GM19035 (cell line): ENCODE measurements around the gene GRID2.

ENCODE experiments used
- ATAC-seq: cut with Tn5 transposase; IDR thresholded peaks from one replicate; pipeline ENCODE4 v1.9.1; 2021; ENCODE audit not compliant: unreplicated experiment

GRID2 gene

DNA sequence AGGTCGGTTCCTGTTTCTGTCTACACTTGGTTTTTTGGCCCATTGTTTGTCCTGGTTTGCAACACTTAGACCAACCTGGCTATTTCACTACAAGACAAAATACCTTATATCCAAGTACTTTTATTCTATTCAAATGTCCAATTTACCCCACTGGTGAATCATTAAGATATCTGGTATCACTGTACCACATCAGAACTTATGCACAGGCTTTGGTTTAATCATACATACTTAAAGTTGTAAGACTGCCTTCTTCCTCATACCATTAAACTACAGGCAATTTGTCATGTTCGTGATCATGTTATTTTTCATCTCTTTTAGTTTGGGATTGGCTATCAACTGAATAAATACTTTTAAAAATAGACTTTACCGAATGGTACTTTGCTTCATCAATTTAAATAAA lies 1471.8 kb downstream of the GRID2 start:
- no peak for ATAC-seq

DNA sequence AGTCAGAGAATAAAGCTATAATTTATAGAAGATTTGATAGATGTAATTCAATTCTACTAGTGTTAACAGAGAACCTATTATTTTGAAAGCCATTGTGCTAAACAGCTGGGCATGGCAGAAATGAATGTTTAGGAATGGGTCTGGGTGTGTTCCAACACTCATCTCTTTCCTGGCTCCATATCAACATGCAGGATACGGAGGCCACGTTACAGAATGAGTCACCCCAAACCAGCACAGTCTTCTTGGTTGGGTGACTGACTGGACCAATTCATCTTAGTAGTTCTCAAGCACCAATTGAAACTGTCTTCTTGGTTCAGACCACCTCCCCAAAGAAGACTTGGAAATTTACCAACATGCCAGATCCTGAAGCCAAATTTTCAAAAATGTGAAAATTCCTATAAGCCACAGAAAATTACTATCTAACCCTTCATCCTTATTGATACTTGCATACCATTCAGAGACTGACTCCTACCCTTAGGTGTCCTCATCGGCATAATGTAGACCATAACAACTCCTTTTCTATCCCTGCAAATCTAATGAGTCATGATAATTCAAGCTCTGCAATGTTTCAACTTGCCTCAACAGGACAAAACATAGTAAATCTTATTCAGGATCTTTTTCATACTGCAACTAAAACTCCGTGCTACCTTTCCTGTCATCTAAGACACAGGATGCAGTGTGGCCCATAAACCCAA lies 1472.8 kb downstream of the GRID2 start:
- no peak for ATAC-seq

DNA sequence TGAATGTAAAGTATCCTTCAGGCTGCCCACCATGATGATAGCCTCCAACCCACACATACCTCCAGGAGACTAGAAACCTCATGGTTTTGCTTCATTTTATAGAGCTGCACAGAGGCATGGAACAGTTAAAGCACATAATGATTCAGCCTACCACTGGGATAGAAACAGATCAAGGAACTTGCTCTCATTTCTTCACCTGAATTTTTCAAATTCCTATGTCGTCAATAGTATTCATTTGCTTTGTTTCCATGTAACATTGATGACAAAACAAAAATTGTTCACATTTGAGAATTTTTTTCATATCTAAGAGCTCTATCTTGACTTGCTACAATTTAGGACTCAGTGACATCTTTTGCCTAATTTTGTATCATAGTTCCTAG lies 1473.3 kb downstream of the GRID2 start:
- no peak for ATAC-seq

DNA sequence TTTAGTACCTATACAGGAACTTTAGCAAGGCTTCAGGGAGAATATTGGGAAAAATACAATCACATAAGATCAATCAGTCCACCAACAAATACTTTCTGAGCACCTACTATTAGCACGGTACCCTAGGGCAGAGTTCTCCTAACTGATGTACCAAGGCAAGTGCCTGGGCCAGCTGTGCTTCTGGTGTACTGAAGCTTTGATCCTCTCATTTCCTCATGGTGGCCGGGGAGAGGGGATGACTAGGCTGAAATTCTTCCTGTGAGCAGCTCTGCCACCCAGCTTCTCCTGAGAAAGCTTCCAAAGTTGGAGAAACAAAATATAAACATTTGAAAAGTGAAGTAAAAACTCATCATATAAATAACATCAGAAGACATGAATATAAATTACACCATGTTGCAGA lies 1475.5 kb downstream of the GRID2 start:
- ATAC-seq, result no peak

DNA sequence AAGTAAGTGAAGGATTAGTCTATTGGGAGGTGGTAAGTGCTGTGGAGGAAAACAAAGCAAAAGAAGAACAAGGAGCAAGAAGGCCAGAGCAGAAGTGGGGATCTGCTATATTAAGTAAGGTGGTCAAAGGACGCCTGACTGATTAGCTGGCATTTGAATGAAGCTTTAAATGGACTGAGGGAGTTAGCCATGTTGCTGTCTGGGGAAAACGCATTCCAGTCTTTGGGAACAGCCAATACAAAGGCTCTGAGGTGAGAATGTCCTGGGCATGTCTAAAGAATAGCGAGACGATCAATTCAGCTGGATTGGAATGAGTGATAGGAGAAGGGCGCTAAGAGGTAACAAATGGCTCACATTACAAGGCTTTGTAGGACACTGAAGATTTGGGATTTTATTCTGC lies 1476.3 kb downstream of the GRID2 start:
- no peak for ATAC-seq

DNA sequence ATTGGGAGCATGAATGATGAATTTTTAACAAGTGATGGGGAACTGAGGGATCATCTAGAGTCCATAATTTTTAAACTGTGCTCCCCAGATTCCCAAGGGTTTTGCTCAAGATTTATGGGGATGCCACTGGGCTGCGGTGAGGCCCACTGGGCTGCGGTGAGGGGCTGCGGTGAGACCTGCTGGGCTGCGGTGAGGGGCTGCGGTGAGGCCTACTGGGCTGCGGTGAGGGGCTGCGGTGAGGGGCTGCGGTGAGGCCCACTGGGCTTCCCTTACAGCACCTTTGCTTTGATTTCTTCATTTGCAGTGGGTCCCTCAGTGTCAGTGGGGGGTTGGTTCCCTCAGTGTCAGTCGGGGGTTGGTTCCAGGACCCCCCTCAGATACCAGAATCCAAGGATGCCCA lies 1477.4 kb downstream of the GRID2 start:
- ATAC-seq, result no peak

DNA sequence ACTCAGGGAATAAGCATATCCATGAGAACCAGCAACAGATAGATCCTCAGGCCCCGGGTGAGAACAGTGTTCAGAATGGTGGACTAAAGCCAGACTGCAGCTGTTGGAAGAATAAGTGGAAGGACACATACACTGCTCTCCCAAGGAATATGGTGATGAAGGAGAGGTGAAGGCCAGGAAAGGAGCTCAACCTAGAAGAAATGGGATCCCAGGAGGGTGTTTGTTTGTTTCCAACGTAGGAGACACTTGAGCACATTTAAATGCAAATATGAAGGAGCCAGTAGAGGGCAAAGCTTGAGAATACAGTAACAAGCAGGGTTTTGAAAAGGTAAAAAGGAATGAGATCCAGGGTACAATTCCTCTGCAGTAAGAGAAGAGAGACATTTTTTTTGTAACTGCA lies 1482.4 kb downstream of the GRID2 start:
- ATAC-seq, result no peak

DNA sequence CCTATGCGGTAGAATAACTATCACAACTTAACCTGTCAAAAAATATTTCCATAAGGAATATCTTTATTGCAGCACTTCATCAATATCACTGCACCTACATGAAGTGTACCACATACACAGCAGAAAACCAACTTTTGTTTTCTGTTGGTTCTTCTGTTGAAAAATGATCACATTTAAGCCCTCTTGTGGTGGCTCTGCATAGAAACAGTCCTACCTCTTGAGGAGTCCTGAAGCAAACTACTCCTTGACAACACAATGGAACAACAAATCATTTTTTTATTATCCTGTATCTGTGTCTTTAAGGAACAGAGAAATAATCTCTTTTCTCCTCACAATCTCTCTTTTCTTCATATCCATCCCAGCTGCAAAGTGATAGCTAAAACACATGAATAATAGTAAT lies 1484.9 kb downstream of the GRID2 start:
- ATAC-seq, result no peak

DNA sequence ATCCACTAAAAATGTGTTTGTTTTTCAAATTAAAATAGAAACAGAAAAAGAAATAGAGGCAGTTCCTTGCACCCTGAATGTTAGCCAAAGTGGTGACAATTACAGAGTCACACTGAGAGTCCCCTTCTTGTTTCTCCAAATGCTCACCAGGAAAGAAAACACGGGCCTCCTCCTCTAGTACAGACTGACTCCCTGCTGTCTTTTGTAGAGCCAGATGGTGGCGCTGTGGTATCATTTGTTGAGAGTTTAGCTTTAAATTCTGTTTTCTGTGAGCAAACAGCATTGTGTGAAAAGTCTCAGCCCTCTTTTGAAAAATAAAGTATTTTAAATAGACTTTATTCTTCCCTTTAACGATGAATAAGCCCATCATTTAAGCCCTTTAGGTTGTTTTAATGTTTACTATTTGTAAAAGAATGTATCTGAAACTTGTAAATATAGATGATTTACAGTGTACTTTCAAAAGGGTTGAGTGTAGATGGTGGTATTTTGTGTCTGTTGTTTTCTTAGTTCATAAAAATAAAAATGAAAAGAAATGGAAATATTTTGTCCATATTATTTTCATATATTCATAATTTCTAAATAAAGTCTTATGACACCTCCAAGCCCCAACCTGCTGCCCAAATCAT lies 1487.9 kb downstream of the GRID2 start:
- ATAC-seq, result peak; percentile 82

DNA sequence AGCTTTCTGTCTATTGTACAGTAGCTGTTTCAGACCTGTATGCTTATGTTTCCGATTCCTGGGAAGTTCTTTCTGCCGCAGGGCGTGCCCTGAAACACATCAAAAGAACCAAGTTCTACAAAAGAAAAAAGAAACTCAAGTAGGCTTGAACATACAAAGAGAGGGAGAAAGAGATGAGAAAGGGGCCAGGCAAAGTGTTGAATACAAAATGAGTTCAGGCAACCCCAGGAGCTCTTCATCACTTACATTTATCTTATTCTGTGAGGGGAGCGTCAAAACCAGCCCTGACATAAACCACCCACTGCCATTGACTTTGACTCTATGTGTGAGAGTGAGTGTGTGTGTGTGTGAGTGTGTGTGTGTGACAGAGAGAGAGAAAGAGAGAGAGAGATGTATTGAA lies 1498.3 kb downstream of the GRID2 start:
- ATAC-seq, result no peak

DNA sequence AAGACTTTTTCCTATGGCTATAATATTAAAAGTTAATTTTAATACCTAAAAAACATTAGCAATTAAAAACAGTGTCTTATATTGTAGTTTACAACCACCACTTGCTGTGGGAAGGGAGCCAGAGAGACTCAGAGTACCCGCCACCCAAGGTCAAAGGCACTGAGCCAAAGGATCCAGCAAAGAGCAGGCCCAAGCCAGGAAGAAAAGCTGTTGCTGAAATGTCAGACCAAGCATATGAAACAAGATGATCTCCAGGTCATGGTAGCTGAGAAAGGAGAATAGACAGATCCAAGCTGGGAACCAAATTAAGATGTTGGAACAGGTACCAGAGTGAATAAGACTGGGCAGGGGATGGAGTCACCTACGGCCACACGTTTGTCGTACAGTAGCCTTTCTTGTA lies 1506.0 kb downstream of the GRID2 start:
- ATAC-seq, result no peak

DNA sequence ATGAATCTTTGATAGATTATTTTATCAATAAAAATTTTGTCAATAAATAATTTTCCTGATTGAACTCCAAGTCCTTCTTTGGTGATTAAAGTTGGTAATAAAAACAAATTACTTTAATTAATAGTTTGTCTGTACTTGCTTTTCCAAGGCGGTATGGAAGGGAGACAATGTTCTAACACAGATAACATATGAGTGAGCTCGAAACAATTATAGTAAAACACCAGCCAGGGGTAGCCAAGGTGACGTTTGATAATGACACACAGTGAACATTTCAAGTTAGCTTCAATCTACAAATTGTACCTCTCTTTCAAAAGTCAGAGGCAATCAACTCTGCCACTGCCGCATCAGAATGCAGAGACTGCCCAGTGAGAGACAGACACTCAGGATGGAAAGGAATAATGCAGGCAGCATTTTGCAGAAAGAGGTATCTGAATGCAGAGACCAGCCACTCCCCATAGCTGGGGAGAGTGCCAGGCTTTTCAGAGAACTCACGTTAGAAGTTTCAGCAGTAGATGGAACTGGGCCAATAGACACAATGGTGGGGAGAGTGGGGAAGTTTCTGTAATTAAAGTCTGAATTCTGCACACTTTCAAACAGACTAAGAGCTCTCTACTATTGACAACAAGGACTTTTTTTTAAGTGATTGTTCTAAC lies 1506.7 kb downstream of the GRID2 start:
- no peak for ATAC-seq

DNA sequence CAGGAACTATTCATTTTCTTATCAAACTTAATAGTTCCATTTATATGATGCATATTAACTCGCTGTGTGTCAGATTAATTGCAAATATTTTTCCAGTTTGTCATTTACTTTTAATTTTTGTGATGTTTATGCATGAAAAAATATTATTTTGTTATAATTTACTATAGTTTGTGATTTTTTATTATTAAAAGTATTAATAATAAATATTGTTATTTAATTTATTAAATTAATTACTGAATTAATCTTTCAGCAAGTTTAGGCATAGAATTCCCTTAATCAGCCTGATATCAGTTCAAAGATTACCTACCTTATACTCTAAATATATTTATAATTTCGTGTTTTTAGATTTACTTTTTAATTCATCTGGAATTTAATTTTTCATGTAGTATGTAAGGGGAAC lies 1509.3 kb downstream of the GRID2 start:
- no peak for ATAC-seq

DNA sequence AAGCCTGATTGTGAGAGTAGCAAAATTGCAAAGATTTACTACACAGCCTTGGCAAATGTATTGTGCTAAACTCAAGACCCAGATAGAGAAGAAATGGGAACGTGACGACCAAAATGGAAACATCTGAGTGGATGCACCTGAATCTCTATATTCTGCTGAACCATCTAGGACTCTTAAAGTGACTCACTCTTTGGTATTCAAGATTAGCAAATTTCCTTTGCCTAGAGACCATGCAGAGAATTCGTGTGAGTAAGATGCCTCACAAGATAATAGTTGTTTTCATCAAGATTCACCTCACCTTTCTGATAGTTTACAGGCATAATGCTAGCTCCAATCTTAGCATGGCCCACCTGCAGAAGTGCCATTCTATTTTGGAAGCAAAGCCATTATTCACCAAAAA lies 1510.4 kb downstream of the GRID2 start:
- ATAC-seq, result no peak

DNA sequence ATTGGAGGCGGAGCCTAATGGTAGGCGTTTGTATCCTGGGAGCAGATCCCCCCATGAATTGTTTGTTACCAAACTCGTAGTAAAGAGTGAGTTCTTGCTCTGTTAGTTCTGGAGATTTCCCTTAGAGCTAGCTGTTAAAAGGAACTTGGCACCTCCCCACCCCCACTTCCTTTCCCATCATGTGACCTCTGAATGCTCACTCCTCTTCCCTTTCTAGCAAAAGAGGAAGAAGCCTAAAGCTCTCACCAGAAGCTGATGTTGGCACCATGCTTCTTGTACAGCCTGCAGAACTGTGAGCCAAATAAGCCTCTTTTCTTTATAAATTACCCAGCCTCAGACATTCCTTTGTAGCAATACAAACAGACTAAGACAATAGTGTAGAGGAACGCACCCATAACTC lies 1511.0 kb downstream of the GRID2 start:
- ATAC-seq, result no peak
